Measurements from ENCODE around the gene ZBTB49.
"Not testable (repeated sequence)": the region's sequence is repeated elsewhere in the genome, so short reads cannot be mapped to it uniquely, and the experiment has no call there.

Gene ZBTB49

DNA sequence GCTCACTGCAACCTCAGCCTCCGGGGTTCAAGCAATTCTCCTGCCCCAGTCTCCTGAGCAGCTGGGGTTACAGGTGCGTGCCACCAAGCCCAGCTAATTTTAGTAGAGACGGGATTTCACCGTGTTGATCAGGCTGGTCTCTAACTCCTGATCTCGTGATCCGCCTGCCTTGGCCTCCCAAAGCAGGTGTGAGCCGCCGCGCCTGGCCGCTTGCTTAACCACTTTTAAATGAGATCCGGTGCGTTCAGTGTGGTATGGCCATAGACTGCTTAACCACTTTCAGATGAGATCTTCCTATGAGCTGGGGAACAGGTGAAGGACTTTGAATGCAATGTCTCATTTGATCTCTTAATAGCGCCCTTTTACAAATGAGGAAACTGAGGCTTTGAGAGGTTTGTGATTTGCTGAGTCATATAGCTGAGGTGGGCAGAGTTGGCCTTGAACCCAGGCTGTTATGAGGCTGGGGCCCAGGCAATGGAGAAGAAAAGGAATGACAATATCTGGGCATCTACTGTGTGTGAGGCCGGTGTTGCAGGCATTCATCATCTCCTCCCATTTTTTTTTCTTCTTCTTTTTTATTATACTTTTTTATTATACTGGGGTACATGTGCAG is 55.0 kb downstream of the ZBTB49 start:
- Histone ChIP-seq H3K27ac (no peak overlapping the region), H3K4me3 (no peak overlapping the region)

DNA sequence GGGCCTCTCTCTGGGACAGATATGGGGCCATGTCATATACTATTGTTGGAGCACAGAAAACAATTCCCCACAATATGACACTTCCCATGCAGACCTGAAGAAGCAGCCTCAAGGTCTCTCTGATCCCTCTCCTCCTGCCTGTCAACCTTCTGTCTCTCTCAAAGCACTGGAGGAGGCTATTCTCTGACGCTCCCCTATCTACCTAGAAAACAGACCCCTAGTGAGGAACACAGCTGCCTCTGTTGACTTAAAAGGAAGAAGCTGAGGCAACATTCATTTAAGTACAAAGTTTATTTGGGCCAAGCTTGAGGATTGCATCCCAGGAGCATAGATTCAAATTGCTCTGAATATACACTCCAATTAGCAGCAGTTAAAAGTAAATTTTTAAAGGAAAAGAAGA is 57.5 kb downstream of the ZBTB49 start:
- H3K27ac ChIP-seq, result no peak overlapping the region

DNA sequence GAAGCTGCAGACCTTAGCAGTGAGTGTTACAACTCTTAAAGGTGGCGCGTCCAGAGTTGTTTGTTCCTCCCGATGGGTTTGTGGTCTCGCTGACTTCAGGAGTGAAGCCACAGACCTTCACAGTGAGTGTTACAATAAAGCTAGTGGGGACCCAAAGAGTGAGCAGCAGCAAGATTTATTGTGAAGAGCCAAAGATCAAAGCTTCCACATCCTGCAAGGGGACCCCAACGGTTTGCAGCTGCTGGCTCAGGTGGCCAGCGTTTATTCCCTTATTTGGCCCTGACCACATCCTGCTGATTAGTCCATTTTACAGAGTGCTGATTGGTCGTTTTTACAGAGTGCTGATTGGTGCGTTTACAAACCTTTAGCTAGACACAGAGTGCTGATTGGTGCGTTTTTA is 58.5 kb downstream of the ZBTB49 start:
- H3K27ac ChIP-seq, H3K4me3 ChIP-seq: not testable (repeated sequence)

More for the DNA sequence above, 57.5 kb downstream of the ZBTB49 start:
- no peak overlapping the region for H3K4me3 ChIP-seq

DNA sequence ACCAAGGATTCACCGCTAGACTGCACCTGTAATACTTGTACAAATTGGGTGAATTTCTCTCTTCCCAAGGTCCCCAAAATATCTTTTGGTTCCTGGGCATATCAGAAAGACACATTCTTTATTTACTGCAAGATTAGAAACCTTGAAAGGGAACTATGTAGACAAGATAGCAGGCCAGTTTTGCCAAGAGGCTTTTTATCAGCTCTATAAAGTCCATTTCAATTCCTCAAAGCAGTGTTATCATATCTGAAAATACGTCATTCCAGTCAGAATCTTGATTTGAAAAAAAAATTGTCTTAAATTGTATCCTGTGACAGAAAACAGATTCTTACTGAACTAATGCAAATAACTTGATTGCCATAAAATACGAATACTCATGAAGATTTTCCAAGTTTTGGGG is 59.8 kb downstream of the ZBTB49 start:
- Histone ChIP-seq H3K27ac (no peak overlapping the region), H3K4me3 (no peak overlapping the region)

DNA sequence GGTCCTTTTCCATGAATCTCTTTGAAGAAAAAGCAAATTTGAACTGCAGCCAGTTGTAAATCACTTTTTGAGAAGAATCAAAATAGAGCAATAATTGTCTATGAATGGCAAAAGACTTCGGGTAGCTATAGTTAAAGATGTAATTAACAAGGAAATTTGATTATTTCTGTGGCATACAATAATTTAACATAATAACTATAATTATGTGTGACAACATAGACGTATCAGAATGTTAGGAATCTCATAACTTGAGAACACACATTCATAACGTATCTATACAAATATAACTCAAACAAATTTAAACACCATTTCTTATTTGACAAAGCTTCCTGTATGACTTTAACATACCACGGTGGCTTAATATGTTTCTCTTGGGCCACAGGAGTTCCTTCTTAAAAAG is 60.9 kb downstream of the ZBTB49 start:
- H3K4me3 ChIP-seq, result no peak overlapping the region
- no peak overlapping the region for H3K27ac ChIP-seq

DNA sequence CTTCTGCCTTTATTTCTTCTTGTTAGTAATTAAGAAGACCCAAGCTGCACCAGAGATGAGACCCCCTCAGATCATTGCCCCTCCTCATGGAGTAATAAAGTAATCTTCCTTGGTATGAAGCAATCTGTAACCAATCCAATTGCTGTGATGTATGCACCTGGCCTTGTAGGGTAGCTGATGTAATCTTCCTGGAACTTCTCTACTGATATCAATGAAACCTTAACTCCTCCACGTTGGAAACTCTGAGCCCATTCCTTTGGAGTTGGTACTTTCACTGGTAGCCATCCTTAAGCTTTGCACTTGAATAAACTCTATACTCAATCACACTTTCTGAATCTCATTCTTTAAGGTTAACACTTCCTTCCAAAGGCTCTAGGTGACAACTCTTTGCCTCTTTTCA is 65.3 kb downstream of the ZBTB49 start:
- Histone ChIP-seq H3K4me3 (no peak overlapping the region), H3K27ac (no peak overlapping the region)

DNA sequence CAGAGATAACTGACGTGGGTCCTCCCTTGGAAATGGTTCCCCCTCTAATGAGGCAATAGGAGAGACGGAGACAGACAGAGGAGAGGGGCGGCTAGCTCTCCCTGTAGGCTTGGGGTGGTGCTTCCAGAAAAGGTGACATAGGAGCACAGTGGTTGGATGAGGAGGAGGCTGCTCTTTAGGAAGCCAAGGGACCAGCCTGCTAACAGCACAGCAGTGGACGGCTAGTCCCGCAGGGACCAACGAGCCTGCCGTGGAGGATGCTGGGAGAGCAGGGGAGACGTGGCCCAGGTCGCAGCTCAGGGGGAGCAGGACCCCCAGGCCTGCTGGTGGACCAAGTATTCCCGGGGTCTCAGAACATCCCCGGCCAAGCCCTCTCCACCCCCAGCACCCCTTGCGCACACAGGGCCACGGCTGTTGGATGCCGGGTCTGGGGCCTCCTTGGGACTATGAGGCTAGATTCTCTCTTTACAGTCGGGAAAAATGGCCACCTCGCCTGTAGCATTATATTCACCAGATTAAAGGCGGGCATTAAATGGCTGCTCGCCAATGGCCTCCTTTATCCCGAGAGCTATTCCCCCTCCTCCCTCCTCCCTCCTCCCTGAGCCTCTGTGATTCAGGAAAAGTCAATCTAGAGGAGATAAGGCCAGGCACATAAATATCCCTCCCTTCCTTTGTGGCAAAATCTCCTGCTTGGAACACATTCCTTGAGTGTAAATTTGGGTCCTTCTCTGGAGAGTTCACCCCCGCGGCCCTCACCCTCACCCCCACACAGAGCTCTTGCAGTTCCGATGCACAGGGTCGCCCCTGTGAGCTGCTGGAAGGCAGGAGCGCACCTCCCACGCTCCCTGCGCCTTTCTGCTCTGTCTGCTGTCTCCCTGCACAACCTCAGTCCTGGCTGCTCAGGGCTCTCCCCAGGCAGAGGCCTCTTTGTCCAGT is 66.3 kb downstream of the ZBTB49 start:
- Histone ChIP-seq H3K4me3 (no peak overlapping the region), H3K27ac (no peak overlapping the region)

DNA sequence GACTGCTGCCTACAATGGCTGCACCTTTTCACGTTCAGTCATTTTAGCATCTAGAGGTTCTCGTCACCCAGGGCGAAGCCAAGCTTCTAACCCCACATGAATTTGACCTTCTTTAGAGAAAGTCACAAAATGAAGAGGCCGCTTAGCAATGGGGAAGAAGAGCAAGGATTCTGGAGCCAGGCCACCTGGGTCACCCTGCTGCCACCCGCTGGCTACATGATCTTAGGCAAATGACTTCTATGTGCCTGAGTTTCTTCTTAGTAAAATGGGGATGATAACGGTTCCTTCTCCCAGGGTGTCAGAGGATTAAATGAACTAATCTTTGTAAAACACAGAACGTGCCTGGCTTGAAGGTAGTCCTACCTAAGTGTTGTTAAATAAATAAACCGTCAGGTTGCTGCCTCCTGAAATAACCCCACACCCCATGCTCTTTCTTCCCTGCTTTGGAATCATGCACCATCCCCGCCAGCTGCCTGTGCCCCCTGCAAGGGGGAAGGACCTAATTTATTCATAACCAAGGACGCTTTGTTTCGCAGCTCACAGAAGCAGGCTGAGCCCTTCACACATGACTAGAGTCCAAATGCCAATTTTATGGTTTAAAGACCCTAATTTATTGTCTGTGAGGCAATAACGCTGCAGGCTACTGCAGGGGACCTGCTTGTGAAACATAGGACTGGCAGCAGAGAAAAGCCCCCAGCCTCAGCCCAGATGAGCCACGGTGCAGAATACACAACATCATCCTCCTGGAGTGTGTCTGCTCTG is 68.2 kb downstream of the ZBTB49 start:
- Histone ChIP-seq H3K27ac (no peak overlapping the region), H3K4me3 (no peak overlapping the region)

DNA sequence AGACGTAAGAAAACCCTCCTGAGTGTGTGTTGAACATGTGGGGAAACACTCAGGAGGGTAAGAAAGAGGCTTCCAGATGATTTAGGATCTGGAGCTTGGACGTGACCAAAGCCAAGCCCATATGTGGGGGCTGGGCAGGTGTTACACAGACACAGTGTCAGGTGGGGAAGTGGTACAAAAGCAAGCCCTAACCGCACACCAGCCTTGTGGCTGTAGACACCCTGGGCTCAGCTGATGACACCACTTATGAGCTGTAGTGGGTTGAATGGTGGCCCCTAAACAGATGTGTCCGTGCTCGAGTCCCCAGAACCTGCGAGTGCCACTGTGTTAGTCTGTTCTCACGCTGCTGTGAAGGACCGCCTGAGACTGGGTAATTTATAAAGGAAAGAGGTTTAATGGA is 71.8 kb downstream of the ZBTB49 start:
- Histone ChIP-seq H3K27ac (no peak overlapping the region), H3K4me3 (no peak overlapping the region)

DNA sequence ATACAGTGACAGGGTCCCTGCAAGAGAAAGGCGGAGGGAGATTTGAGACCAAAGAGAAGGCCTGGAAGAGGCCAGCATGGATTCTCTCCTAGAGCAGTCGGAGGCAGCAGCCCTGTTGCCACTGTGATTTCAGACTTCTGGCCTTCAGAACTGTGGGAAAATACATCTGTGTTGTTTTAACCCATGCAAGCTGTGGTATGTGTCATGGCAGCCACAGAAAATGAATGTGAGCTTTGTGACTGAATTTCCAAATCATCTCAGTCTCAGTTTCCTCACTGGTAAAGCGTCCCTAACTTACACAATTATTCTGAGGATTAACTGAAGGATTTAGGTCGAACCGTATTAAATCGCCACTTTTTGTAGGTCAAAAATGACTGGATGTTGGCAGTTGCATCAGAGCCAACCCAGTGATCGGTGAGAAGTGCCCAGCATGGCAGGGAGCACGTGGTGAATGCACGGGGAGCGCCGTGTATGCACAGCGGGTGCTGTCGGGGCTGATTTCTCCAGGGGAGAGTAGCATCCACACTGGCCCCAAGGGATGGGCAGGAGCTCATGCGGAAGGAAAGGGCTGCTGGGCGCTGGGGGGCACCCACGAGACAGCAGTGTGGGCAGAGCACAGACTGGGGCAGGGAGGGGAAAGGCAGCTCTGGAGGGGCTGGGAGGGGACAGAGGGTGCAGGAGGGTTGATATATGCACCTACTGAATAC is 73.1 kb downstream of the ZBTB49 start:
- H3K4me3 ChIP-seq, result no peak overlapping the region
- no peak overlapping the region for H3K27ac ChIP-seq

DNA sequence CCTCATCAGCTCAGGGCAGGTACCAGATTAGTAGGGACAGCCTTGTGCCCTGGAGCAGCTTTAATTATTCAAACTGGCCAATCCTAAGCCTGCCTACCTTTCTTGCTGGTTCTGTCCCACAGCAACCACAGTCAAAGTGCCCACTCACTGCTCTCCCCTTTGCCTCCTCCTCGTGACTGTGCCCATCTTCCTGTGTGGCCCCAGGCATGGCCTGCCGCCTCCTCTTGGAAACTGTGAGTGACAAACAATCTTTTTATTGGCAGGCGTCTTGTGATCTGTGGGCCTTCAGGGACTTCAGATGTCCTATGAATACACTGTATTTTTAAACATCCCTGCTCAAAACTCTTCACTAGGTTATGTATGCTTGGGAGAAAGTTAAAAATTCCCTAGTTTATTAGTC is 74.0 kb downstream of the ZBTB49 start:
- no peak overlapping the region for H3K27ac ChIP-seq

DNA sequence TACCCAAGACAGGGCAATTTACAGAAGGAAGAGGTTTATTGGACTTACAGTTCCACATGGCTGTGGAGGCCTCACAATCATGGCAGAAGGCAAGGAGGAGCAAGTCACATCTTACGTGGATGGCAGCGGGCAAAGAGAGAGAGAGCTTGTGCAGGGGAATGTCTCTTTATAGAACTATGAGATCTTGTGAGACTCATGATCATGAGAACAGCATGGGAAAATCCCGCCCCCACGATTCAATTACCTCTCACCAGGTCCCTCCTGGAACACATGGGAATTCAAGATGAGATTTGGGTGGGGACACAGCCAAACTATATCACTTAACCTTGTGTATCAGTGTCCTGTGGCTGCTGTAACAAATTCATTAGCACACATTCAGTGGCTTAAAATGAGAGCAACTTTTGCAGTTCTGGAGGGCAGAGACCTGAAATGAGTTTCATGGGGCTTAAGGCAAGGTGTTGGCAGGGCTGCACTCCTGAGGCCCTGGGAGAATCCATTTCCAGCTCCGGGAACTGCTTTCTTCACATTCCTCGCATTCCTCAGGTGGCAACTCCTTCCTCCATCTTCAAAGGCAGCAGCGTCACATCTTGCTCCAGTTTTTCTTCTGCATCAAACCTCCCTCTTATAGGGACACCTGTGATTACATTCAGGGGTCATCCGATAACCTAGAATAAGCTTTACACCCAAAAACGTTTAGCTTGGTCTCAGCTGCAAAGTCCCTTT is 74.6 kb downstream of the ZBTB49 start:
- Histone ChIP-seq H3K27ac (no peak overlapping the region), H3K4me3 (no peak overlapping the region)

More for the DNA sequence above, 74.0 kb downstream of the ZBTB49 start:
- no peak overlapping the region for H3K4me3 ChIP-seq

DNA sequence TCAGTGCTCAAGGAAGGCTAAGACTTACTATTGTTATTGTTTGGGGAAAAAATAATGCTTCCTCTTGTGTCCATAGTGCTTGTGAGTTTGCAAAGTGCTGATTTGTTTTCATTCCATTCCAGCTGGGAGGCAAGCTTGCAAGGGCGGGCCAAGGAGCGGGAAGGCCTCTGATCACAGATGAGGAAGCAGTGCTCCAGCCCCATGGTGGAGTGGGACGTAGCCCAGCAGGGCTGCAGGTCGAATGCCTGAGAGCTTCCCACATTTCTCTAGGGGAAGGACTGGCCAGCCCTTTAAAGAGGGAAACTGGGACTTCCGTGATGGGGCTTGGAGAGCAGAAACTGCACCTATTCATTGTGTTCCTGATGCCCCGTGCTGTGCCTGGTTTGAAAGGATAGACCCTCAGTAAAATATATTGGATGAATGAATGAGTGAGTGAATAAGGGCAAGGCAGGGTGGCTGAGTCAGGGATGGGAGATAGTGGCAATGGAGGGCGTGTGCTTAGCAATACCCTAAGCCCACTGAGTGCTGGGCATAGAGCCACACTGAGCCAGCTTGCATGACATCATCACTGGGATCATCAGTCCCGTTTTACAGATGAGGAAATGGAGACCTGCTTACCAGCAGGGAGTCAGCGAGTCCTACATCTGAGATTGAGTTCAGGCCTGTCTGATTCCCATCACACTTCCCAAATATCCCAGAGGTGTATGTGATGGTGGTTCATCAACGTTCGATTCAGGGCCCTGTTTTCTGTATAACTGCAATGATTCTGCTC is 78.9 kb downstream of the ZBTB49 start:
- H3K4me3 ChIP-seq, result no peak overlapping the region
- H3K27ac ChIP-seq, result no peak overlapping the region

All from skin epidermis (tissue), 12 donors.